GM18519 (cell line): ENCODE results near the gene GOLPH3.

ENCODE experiments used
- ATAC-seq: cut with Tn5 transposase; IDR thresholded peaks from one replicate; pipeline ENCODE4 v1.9.1; 2021; ENCODE audit warnings: mild to moderate bottlenecking, moderate library complexity; ENCODE audit not compliant: unreplicated experiment, low FRiP score

The GOLPH3 gene

GRCh38 chr5:32076699-32077695 lies 97.1 kb downstream of the GOLPH3 start:
- peak; percentile 46 for ATAC-seq
